NCI-H2081 (cell line): ENCODE data around the gene TMEM138.

Source experiments
- DNase-seq, 2 experiments: peaks; one replicate each; lab custom pipeline; 2025; lab: John Stamatoyannopoulos, UW

TMEM138 gene

GRCh38 chr11:61361741-61362541 is at the start of gene TMEM138, which contains the start of gene CYB561A3:
Gene TMEM138, plus strand, starts transcription at chr11:61362374. Its CDS starts 2,017 bp downstream, at chr11:61364391.
Gene CYB561A3, minus strand, starts transcription at chr11:61361882. Its CDS starts 5,169 bp downstream, at chr11:61356713.
- DNase-seq, result peak; percentile 91 to 94

- DNase-seq, result no peak
These were observed 46.9 kb upstream of the TMEM138 start for GRCh38 chr11:61315260-61315659.

GRCh38 chr11:61325649-61326414 is 36.3 kb upstream of the TMEM138 start:
- DNase-seq, result no peak

GRCh38 chr11:61327669-61328071 is 34.5 kb upstream of the TMEM138 start:
- no peak for DNase-seq

GRCh38 chr11:61328351-61328750 is 33.8 kb upstream of the TMEM138 start:
- no peak for DNase-seq

- DNase-seq, result no peak
These were observed 32.3 kb upstream of the TMEM138 start for GRCh38 chr11:61329871-61330270.

- DNase-seq, result no peak
These were observed 30.5 kb upstream of the TMEM138 start for GRCh38 chr11:61331651-61332050.

GRCh38 chr11:61332281-61332796 is 29.8 kb upstream of the TMEM138 start:
- DNase-seq, result no peak

GRCh38 chr11:61332797-61333549 is 29.2 kb upstream of the TMEM138 start, which contains the start of the genes DDB1 and TKFC:
Gene DDB1, minus strand, starts transcription at chr11:61333105. Its CDS starts 137 bp downstream, at chr11:61332968.
Gene TKFC, plus strand, starts transcription at chr11:61333228. Its CDS starts 1,501 bp downstream, at chr11:61334729.
- DNase-seq, result peak; percentile 96 to 97

GRCh38 chr11:61333550-61334433 is 28.4 kb upstream of the TMEM138 start:
- DNase-seq, result no peak

- no peak for DNase-seq
These were observed 27.5 kb upstream of the TMEM138 start for GRCh38 chr11:61334434-61335354.

GRCh38 chr11:61335355-61335710 is 26.8 kb upstream of the TMEM138 start:
- no peak for DNase-seq

- peak; percentile 90 for DNase-seq
These were observed 25.8 kb upstream of the TMEM138 start for GRCh38 chr11:61336171-61336935.

GRCh38 chr11:61337706-61338470 is 24.3 kb upstream of the TMEM138 start:
- no peak for DNase-seq

GRCh38 chr11:61338783-61339489 is 23.2 kb upstream of the TMEM138 start:
- DNase-seq, result no peak

GRCh38 chr11:61339490-61339878 is 22.7 kb upstream of the TMEM138 start:
- no peak for DNase-seq

- no peak for DNase-seq
These were observed 21.2 kb upstream of the TMEM138 start for GRCh38 chr11:61340979-61341378.

GRCh38 chr11:61341706-61342105 is 20.5 kb upstream of the TMEM138 start:
- DNase-seq, result no peak
